GM12873 (cell line): ENCODE data around the gene TAF15.

ENCODE experiments used
- CTCF ChIP-seq: IDR thresholded peaks from 2 replicates; pipeline ENCODE4 v1.5.1; 2012; ENCODE audit warnings: low read depth, mild to moderate bottlenecking, moderate library complexity, low read length, control low read depth; ENCODE audit not compliant: insufficient read depth; ENCODE audit errors: missing control alignments

The TAF15 gene

DNA sequence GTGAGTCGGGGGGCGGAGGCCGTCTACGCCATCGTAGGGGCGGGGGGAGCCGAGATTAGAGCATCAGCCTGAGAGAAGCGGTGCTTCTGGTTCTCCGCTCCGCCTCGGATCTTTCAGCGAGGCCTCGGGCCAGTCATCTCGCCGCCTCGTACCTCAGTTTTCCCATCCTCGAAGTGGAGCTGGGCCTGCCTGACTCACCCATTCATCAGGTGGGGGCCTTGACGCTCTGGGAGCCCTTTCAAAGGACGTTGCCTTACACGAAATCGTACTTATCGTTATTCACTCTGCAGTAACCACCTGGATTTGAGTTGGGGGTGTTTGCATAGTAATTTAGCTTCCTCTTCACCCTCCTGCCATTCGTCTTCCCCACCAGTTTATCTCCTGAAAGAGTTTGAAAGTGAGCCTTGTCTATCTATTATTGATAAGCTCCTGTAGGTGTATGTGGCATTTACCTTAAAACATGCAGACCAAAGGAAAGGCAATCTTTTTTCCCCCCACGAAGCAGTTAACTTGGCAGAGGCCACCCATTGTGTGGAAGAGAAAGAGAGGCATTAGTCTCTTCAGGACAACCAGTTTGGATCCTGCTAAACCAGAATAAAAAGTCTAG is 674 bp downstream of the TAF15 start:
- TF ChIP-seq CTCF, result no peak

- no peak for TF ChIP-seq CTCF
Measured at GRCh38 chr17:35811759-35812158, 2.5 kb downstream of the TAF15 start.

GRCh38 chr17:35812456-35812855 is 3.2 kb downstream of the TAF15 start:
- TF ChIP-seq CTCF, result no peak

DNA sequence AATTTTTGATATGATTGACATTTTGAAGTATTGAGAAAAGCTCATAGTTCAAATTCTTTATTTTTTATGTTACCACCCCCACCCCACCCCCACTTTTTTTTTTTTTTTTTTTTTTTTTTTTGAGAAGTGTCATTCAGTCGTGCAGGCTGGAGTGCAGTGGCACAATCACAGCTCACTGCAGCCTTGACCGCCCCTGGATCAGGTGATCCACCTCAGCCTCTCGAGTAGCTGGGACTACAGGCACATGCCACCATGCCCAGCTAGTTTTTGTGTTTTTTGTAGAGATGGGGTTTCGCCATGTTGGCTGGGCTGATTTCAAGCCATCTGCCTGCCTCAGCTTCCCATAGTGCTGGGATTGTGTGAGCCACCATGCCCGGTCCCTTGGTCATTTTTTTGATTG is 7.4 kb downstream of the TAF15 start:
- no peak for TF ChIP-seq CTCF

DNA sequence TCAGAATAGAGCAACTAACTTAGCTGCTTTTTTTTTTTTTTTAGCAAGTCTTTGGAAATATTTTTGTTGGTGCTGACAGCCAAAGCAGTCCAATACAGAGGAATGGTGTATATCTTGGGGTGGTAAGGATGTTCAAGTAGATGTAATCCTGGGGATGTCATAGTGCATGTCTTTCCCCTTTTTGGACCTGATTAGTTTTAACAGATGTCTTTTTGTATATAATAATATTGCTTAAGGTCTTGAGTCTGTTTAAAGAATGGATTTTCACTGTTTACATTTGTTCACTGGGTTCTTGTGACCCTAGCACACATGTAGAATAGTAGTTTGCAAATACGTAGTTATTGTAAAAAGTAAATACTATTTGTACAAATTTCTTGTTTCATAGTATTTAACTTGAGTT is 7.9 kb downstream of the TAF15 start:
- TF ChIP-seq CTCF, result no peak

- TF ChIP-seq CTCF, result no peak
Measured at GRCh38 chr17:35819455-35819854, 10.2 kb downstream of the TAF15 start.

GRCh38 chr17:35821308-35821707 is 12.0 kb downstream of the TAF15 start:
- TF ChIP-seq CTCF, result no peak
